Omental fat pad (tissue), 4 donors: Measurements from ENCODE around the gene GGT1. TPM values are rescaled to one million over a fixed set of nuclear protein-coding genes. Genes with fewer than 3 reads are reported as not detected.
"Not testable (repeated sequence)": the region's sequence is repeated elsewhere in the genome, so short reads cannot be mapped to it uniquely, and the experiment has no call there.

Experiments
- ATAC-seq: fragments of 150-250 bp; one replicate; pipeline ENCODE4 v1.9.1; 2016; ENCODE audit warnings: mild to moderate bottlenecking, moderate library complexity; ENCODE audit not compliant: low FRiP score
- DNase-seq: peaks from one replicate; pipeline ENCODE4 v3.0.0-alpha.2; 2019; ENCODE audit warnings: low spot score
- total RNA-seq, 4 donors: library from RNA; depleted of rRNA; stranded (reverse); fragments of >200 nt; gene quantifications; one replicate each; pipeline ENCODE4 v1.1.0, GENCODE V29; 2016

Gene GGT1
- total RNA-seq, 4 donors from 2014 or later, result 1.1 to 5.5 (median 4.5) TPM

DNA sequence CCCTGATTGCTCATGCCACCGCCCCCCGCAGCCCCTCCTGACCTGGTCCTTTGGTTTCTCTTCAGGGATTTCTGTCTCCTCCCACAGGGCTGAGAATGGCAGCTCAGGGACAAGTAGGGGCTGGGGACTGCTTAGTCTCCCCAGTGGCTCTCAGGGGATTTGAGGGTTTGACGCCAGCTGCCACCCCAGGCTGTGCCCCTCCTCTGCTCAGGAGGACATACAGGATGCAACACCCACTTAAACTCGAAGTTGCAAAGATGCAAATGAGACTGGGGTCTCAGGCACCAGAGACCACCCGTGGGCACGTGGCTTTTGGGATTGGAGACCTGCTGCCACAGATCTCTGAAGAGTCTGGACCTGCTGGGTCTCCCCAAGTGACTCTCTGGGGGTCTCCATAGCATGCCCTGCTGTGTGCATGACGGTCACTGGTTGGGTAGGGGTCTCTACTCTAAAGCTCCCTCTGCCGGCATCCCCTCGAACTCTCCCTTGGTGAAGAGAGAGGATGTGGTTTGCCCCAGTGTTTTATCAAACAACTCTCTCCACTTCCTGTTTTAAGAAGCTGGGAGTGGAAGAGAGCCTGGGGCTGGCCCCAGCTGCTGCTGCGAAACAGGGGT lies 31.9 kb downstream of the GGT1 start:
- DNase-seq, ATAC-seq: not testable (repeated sequence)

DNA sequence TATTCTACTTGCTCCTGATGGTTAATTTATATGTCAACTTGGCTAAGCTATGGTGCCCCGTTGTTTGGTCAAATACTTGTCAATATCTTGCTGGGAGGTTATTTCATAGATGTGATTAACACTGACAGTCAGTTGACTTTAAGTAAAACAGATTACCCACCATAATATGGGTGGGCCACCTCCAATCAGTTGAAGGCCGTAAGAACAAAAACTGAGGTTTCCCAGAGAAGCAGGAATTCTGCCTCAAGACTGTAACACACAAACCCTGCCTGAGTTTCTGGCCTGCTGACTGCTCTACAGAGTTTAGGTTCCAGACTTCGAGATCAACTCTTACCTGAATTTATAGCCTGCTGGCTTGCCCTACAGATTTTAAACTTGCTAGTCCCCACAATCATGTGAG lies 33.5 kb downstream of the GGT1 start:
- DNase-seq, ATAC-seq: not testable (repeated sequence)

DNA sequence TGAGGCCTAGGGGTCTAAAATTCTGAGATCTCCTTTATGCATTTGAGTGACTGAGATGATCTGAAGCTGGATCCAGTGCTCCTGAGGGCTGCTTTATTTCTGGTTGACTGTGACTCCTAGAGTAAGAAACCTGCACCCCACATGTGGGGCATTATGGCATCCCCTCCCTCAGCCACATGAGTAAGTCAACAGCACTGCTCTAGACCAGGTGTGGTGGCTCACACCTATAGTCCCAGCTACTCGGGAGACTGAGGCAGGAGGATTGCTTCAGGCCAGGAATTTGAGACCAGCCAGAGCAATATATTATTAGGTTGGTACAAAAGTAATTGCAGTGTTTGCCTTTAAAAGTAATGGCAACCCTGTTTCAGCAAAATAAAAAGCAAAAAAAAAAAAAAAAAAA lies 39.3 kb downstream of the GGT1 start:
- DNase-seq, ATAC-seq: not testable (repeated sequence)

DNA sequence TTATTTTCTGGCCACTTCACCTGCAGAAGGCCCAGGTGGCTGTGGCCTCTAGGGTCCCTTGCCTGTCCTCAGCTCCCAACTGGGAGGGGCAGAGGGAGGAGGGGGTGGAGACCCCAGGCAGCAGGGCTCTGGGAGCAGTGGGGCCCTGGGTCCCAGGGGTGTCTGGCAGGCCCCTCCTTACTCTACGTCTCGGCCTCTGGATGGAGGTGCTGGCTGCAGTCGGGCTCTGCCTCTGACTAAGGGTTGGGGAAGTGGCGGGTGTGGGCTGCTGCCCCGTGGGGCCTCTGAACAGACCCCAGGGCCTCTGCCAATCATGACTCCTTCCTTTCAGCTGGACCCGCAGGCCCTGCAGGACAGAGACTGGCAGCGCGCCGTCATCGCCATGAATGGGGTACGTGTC lies 41.4 kb downstream of the GGT1 start:
- DNase-seq, ATAC-seq: not testable (repeated sequence)

DNA sequence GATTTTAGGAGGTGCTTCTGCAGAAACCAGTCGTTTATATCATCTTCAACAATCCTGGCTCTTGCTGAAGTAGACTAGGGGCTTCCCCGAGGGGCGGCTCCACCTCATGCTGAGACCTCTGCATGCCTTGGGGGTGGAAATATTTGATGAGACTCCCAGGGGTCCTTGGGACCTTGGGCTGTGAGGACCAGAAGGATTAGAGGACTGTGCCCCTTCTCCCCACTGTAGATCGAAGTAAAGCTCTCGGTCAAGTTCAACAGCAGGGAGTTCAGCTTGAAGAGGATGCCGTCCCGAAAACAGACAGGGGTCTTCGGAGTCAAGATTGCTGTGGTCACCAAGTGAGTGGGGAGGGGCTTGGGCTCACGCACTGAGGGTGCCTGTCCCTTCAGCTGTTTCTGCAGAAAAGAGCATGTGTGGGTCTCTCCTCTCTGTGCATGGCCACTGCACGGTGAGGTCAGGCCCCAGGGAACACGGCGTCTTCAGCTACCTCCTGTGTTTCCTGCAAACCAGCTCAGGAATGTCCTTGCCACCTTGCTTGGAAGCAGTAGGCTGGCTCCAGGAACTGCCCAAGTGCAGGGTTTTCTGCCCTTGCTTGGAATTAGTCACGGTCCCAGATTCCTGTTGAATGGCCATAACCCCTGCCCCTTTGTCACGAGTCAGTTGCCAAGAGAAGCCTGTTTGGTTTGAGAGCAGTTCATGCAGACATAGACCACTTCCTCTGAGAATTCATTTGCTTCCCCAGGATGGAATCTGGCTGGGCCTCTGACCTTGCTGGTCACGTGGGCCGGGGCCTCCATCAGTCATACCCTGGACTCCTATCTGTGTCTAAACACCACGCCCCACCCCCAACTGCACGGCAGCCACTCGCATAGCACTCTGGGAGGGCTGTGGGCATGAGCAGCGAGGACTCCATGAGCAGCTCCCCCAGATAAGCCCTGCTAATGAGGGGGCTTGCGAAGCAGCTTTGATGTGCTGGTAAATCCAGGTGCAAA lies 42.7 kb downstream of the GGT1 start:
- DNase-seq, ATAC-seq: not testable (repeated sequence)

DNA sequence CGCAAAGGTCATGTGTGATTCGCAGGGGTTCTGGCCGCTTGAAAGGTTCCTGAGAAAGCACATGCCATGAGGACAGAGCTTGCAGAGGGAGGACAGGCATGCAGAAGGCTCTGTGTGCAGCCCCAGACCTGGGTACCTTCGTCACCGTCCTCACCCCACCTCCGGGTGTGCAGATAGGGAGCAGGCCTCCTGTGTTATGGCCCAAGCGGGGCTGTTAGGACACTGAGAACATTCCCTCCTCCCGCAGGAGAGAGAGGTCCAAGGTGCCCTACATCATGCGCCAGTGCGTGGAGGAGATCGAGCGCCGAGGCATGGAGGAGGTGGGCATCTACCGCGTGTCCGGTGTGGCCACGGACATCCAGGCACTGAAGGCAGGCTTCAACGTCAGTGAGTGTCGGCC lies 43.8 kb downstream of the GGT1 start:
- DNase-seq, ATAC-seq: not testable (repeated sequence)

DNA sequence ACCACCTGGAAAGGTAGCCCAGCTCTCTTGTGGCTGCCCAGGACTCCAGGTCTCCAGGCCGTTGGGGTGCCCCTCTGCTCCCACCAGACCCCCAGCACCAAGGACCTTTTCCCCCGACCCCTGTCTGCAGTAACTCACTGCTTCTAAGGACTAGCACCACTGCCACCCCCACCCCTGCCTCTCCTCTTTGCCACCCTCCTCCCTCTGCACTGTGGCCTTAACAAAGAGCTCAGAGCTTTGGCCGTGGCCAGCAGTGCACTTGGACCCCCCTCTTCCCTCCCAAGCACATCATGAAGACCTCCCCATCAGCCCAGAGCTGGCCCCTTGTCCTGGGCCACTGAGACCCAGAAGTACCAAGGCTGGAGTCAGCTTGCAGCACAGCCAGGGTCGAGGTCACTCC lies 46.4 kb downstream of the GGT1 start:
- not testable (repeated sequence) for DNase-seq, ATAC-seq

DNA sequence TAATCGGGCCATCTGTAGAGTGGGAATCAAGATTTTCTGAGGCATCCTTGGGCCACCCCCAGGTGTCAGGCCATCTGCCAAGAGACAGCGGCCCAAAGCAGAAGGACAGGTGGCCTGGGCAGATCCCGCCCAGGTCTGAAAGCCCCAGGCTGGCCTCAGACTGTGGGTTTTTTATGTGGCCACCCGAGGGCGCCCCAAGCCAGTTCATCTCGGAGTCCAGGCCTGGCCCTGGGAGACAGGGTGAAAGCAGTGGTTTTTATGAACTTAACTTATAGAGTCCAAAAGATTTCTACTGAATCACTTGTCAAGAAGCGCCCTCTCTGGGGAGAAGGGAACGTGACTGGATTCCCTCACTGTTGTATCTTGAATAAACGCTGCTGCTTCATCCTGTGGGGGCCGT lies 47.9 kb downstream of the GGT1 start:
- ATAC-seq, result not testable (repeated sequence)

DNA sequence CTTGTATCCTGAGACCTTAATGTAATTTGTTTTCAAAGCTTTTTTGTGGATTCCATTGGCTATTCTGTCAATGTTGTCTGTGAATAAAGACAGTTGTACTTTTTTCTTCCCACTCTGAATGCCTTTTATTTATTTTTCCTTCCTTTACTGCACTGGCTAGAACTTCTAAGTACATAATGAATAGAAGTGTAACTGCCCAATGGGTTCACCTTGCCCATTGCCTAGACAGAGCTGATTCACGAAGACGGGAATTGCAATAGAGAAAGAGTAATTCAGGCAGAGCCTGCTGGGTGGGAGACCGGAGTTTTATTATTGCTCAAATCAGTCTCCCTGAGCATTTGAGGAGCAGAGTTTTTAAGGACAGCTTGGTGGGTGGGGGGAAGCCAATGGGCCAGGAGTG lies 62.4 kb downstream of the GGT1 start:
- ATAC-seq, DNase-seq: not testable (repeated sequence)

More for the DNA sequence above, 47.9 kb downstream of the GGT1 start:
- DNase-seq, result not testable (repeated sequence)

DNA sequence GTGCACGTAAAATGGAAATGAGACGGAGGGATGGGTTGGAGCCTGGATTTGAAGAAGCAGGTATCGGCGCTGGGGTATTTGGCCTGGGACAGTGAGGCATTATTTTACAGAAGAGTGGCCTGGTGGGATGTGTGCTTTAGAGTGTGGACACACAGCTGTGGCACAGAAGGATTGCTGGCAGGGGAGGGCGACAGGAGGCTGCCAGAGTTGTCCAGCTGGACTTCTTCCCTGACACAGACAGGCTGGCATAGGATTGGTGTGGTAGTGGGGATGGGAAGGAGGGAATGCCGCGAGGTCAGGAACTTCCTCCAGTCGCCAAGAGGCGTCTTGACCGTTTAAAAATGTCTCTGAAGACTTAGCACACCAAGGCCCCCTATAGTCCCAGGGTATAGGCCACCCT lies 64.9 kb downstream of the GGT1 start:
- not testable (repeated sequence) for ATAC-seq, DNase-seq

DNA sequence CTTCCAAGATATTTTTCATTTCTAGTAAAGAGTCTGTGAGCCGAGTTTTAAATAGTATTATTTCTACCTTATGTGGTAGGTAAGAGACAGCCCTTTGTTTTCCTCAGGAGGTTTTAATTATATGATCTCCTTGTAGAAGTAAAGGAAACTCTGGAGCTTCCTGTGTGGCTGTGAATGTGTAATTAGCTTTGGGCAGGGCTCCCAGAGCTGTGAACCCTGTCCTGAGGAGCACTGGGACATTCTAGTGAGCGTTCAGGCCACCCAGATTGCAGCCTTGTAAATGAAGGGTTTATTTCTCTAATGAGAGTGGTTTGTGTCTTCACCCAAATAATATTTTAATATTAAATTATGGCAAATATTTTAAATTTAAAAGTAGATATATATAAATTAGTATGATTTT lies 69.5 kb downstream of the GGT1 start:
- not testable (repeated sequence) for ATAC-seq, DNase-seq

Other genes with a start within 250 kb of the GGT1 start
- gene ADORA2A, start 175.6 kb upstream of the GGT1 start, total RNA-seq, result 1 to 10 TPM; 1.7 to 4.5 (median 2.5) TPM
- 1 to 10 TPM in 1 of 4 donors, under 1 TPM in 1, not detected in 2; 0.13 to 1.9 TPM for gene UPB1, start 107.9 kb upstream of the GGT1 start, total RNA-seq
- gene GUCD1, start 48.1 kb upstream of the GGT1 start, total RNA-seq, result 100 to 1,000 TPM; 105 to 179 (median 171) TPM
- 100 to 1,000 TPM; 107 to 135 (median 115) TPM for gene SNRPD3, start 47.2 kb upstream of the GGT1 start, total RNA-seq
- gene LRRC75B, start 10.1 kb upstream of the GGT1 start, total RNA-seq, result 1 to 10 TPM; 4.1 to 7.0 (median 5.7) TPM
- not detected for gene PIWIL3, start 171.5 kb downstream of the GGT1 start, total RNA-seq
- 1 to 10 TPM in 1 of 4 donors, under 1 TPM in 3; 0.12 to 2.4 (median 0.62) TPM for gene SGSM1, start 203.0 kb downstream of the GGT1 start, total RNA-seq